ENCODE results near the gene LEF1.

Gene LEF1

DNA sequence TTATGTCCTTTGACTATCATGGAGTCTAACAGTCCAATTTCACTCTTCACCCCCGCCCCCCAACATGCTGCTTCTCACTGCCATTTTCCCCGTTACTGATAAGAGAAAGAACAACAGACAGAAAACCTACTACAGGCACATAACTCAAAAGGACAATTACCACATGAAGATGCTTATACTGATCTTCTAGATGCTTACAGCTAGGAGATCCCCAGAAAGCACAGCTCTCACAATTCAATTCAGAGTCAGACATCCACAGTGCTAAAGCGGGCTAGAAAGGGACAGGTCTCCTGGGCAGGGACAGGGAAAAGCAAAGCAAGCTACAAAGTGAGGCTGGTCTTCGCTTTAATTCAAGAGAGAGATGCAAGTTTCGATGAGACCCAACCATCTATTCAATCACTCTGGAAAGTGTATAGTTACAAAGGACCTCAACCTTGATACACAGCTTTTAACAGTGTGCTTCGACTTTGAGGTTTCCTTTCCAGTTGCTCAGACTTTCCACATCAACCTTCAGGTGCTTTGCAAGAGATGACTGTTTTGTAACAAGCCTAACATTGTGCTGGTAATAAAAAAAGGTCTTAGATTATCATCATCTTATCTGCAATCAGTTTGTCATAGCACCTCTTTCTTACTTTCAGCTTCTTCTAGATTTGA, 60.9 kb downstream of the LEF1 start:
- no peak for DNase-seq

GRCh38 chr4:108107101-108107500, 61.6 kb downstream of the LEF1 start:
- DNase-seq, result no peak

DNA sequence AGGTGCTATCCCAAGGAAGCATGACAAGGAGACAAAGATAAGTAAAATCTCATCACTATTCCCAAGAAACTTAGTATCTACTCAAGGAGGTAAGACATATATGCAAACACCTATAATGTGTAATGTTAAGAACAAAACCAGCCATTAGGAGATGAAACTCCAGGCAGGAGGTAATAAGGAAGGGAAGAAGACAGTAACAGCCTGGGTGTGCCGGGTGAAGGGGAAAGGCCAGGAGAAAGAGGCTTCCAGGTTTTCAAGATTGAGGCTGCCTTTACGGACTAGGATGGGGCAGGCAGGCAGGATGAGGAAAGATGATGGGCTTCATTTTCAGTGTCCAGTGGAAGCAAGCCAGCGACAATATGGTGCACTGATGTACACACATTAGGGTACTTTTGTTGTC, 62.5 kb downstream of the LEF1 start:
- no peak for DNase-seq

DNA sequence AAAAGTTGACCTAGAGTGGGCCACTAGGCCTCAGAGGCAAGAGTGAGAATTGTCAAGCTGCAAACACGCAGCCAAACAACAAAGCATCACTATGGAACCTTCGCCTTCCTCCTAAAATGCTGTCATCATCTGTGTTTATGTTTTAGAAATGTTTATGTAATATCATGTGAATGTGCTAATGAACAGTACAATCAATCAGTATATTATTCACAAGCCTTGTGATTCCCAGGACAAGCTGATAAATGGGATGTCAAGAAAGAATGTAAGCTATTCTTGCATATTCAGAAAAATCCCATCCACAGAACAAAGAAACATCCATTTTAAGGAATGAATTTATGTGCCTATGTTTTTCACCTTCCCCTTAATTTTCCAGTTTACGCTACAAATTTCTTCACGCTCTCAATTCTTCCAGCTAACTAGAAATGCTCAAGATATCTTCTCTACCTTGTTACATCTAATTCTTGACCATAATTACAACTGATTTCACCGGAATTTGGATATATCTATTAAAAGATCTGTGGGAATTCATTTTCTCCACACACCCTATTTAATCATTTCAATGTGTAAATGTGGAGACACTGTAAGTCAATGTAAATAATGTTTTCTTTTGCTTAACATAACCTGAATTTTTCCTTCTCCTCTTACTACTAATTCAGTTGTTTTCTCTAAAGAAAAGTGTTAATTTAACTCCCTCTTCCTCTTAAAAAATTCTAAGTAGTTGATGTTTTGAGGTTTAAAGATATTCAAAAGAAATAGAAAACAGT, 65.5 kb downstream of the LEF1 start:
- DNase-seq, result no peak

DNA sequence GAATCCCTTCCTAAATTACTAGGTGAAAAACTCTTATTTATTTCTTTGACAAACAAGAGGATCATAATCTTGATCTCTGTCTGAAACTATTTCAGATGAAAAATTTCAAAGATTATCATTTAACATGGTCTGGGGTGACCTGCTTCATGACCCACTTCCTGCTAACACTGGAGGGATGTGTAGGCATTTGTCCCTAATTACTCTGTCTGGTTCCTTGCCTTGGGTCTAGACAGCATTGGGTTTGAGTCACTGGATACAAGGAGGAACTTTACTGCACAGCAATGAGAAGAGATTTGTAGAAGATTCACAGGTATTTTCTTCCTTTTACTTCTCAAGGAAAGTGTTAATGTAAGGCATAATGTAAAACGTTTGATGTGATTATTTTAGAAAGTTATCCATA, 67.9 kb downstream of the LEF1 start:
- no peak for DNase-seq

DNA sequence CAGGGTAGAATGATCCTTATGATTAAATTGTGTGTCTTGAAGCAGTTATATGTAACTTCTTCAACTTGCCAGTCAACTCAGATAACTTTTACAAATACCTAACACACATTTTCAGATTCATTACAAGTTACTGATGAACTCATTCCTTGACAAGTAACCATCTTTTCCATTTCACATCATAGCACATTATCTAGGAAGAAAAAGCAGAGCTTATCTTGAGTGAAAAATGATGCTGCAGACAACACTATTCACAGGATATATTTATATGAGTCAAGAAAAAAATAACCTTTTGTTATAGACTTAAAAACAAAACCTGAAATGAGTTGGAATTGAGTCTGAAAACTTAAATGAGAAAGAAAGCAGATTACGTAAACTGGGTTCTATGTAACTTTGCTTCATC, 68.9 kb downstream of the LEF1 start:
- DNase-seq, result no peak

GRCh38 chr4:108097990-108098553, 70.7 kb downstream of the LEF1 start:
- no peak for DNase-seq

GRCh38 chr4:108094923-108095482, 73.7 kb downstream of the LEF1 start:
- DNase-seq, result no peak

DNA sequence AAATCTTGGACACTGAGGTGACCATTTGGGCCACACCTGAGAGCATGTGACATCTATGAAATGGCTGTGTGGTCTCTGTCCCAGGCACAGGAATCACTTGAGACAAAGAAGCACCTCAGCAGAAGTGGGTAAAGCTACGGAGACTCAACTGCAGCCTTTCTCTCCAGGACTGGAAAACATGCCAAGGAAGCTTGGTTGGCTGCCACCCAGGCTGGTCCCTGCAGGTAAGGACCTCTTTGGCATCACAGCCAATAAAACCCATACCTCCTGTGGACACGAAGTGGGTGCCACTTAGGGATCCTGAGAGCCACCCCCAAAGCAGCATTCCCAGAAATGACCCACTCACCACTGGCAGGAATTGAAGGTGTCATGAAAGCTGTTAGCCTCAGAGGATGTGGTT, 74.6 kb downstream of the LEF1 start:
- DNase-seq, result no peak

DNA sequence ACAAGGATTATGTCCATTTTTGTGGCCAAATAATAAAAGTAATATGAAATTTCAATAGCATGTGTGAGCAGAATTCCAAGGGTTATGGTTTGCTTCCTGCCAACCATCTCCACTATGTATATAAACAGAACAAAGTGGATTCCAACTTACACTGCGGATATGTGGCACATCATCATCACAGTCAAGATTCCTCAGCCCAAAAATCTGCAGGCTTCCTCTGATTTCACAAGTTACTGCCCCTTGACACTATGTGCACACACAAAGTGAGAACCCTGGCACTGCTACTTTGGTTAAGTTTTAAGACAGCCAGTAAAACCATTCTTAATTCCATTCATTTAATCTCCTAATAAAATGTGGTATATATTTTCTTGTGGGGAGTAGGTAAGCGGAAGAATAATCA, 76.4 kb downstream of the LEF1 start:
- DNase-seq, result no peak

- no peak for DNase-seq
Observed at GRCh38 chr4:108087293-108087967, 81.3 kb downstream of the LEF1 start.

DNA sequence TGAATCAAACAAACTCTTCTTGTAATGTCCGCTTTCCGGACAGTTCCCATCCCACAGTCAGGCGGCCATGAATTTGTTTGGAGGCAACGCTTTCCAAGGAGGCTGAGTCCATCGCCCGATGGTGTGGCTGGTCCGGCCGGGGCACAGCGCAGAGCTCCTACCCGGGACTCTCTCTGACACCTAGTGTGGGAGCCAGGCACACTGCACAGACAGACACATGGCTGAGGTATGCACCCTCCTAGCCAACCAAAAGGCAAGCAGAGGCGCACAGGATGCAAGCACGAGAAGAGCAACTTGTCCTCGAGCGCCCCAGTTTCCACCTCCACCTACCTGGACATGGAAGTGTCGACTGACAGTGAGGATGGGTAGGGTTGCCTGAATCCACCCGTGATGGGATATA, 87.5 kb downstream of the LEF1 start:
- DNase-seq, result no peak

- no peak for DNase-seq
Observed at GRCh38 chr4:108080747-108081146, 88.0 kb downstream of the LEF1 start.

DNA sequence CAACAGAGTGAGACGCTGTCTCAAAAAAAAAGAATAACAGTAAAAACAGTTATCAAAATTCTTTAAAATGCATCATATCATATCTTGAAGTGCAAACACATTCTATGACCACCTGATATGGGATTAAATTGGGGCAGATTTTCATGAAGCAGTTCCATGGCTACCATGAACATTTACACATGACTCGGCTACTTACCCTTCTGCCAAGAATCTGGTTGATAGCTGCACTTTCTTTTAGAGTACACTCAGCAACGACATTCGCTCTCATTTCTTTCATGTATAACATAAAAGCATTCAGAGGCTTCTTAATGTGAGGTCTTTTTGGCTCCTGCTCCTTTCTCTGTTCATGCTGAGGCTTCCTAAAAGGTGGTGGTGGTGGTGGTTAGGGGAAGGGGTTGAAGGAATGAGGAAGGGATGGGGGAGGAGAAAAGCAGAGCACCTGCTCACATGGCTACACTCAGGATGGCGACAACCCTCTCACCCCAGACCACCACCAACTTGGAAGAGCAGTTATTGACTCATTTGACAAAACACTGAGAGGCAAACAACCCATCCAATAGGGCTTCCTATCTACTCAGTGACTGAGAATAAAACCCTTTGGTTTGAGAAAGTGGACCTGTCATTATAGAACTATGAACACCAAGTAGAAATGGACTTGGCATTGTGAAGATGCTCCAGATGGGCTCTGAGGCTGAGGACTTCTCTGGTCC, 90.6 kb downstream of the LEF1 start:
- DNase-seq, result no peak

- no peak for DNase-seq
Observed at GRCh38 chr4:108072300-108072699, 96.4 kb downstream of the LEF1 start.

DNA sequence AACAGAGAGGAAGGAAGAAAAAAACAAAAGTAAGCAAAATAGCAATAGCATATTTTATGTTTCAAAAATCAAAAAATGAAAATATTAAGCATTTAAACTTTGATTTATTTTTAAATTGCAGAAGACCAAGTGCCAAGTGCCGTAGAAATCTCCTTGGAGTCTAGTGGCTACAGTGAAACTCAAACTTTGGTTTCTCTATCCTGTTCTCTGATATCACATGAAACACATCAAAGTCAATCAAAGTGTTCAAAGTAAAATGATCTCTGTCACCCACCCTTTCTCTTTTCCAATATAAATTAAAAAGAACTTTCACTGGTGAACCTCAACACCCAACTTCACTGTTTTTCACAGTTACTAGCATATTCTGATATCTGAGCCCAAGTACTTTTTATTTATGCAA, 98.0 kb downstream of the LEF1 start:
- DNase-seq, result no peak

GRCh38 chr4:108068442-108068841, 100.3 kb downstream of the LEF1 start:
- no peak for DNase-seq

DNA sequence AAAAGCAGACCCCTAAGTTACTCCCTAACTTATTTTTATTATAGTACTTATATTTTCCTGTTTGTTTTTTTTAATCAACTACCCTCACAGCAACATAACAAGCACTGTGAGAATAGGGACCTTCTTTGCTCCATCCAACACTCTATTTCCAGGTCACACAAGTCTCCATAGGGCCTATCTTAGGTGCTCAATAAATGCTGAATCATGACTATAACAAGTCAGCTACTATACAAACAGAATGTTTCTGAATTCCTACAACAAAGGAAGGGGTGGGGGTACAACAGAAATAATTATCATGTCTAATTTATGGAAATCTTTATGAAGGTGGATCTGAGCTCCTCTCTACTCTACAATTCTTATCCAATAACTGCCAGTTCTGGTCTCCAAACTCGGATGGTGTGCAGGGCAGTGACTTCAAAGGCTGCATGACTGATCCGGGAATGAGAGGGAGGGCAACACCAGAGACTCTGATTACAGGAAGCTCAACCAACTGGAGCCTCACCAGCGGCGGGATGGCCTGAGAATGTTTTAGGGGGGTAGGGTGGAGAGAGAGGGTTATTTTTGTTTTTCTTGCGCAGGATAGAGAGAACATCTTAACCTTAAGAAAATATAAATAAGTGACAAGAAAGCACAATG, 107.9 kb downstream of the LEF1 start:
- no peak for DNase-seq

- peak; percentile 10 for DNase-seq
Observed at GRCh38 chr4:108060164-108060563, 108.6 kb downstream of the LEF1 start.

DNA sequence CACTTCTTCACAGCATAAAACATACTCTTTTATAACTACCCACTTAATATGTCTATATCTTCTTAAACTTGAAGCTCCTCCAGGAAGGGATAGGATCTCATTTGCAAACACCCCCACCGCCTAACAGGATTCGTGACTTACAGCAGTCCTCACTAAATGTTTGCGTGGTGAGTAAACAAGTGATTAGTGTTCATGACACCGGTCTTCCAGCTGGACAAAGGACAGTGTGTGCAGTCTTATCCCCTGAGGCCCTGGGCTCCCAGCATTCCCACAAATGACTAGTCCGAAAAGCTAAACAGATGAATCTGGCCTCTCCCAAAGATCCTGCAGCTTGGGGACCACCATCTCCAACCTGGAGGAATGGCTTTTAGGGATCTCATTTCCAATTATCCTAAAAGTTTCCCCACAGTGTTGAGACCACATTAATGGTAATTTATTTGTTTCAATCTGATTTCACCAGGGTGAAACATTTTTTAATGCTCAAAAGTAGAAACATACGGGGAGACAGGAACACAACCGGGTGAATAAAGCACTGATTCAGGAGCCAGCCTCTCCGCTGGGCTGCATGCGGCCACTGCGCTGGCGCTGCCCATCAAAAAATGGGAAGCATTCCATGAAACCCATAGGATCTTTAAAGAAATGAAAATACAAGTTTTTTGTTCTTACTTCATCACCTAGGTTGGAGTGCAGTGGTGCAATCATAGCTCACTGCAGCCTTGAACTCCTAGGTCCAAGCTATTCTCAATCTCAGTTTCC, 109.9 kb downstream of the LEF1 start:
- DNase-seq, result peak; percentile 71

DNA sequence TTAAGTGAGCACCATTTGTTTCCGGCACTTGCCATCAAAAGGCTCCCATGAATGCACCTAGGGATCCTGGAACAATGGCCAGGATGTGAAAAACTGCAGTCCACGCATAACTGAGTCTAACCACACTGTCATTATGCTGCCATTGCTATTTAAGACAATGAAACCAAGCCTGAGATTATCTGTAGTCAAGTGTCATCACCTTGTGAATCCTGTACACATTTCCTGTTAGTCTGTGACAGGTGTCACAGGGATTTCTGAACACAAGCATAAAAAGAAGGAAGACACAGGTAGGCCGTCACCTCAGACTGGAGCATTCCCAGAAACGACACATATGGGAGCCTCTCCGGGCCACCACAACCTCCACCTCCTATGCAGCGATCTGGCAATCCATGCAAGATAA, 112.3 kb downstream of the LEF1 start:
- DNase-seq, result no peak

DNA sequence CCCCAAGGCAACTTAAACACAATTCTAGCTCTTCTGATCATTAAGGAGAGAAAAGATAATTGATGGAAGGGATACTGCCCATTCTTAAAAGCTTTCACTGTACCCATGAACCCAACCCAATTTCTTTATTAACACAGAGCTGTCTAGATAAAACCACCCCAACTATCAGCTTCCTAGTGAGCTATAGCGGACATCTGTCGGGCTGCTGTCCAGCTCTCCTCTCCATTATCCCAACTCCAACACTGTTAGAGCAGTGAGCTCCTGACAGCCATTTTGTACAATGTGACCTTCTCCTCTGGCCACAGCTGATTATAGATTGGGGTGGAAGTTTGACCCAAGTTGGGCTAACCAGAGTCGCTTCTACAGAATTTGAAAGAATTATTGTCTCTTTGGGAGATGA, 112.9 kb downstream of the LEF1 start:
- DNase-seq, result no peak

All from NCI-H82 (cell line).